NB4 (cell line): Measurements from ENCODE around the gene NPHS2.

Experiments
- DNase-seq: peaks from one replicate; pipeline ENCODE4 v3.0.0; 2010; ENCODE audit warnings: low read depth
- H3K4me3 ChIP-seq: one replicate; pipeline ENCODE4 v1.5.1; 2011; ENCODE audit warnings: mild to moderate bottlenecking, low read depth, low read length, moderate library complexity
- CTCF ChIP-seq: IDR thresholded peaks from one replicate; pipeline ENCODE4 v1.5.1; 2012; ENCODE audit warnings: low read depth, low read length
- MAX ChIP-seq: IDR thresholded peaks from 2 replicates; pipeline ENCODE4 v1.6.1; 2011; ENCODE audit warnings: low read depth, low read length
- MYC ChIP-seq: IDR thresholded peaks from 2 replicates; pipeline ENCODE4 v1.6.1; 2011; ENCODE audit warnings: low read depth, low read length
- POLR2A ChIP-seq: IDR thresholded peaks from 2 replicates; pipeline ENCODE4 v1.6.1; 2011; ENCODE audit warnings: mild to moderate bottlenecking; ENCODE audit not compliant: insufficient read length; ENCODE audit errors: extremely low read depth

NPHS2 gene

GRCh38 chr1:179586107-179586823, 10.5 kb upstream of the NPHS2 start:
- TF ChIP-seq POLR2A (no peak), MAX (no peak), MYC (no peak), CTCF (no peak)
- H3K4me3 ChIP-seq: no peak overlapping the region
- no peak for DNase-seq

- DNase-seq: no peak
- TF ChIP-seq MYC: no peak
- no peak for TF ChIP-seq CTCF
- TF ChIP-seq POLR2A: no peak
- no peak for TF ChIP-seq MAX
These were observed 8.1 kb upstream of the NPHS2 start for GRCh38 chr1:179583771-179584320.

GRCh38 chr1:179576509-179576908, 761 bp upstream of the NPHS2 start:
- no peak for TF ChIP-seq CTCF
- TF ChIP-seq MYC: no peak
- TF ChIP-seq MAX: no peak
- TF ChIP-seq POLR2A: no peak
- DNase-seq: no peak
- no peak overlapping the region for H3K4me3 ChIP-seq

More at GRCh38 chr1:179583771-179584320, 8.1 kb upstream of the NPHS2 start:
- H3K4me3 ChIP-seq: no peak overlapping the region

GRCh38 chr1:179558078-179558477, 17.7 kb downstream of the NPHS2 start:
- no peak for DNase-seq
- TF ChIP-seq POLR2A (no peak), CTCF (no peak), MAX (no peak), MYC (no peak)
- H3K4me3 ChIP-seq: no peak overlapping the region

- TF ChIP-seq POLR2A (no peak), MAX (no peak), CTCF (no peak), MYC (no peak)
- DNase-seq: no peak
- no peak overlapping the region for H3K4me3 ChIP-seq
These were observed 21.3 kb downstream of the NPHS2 start for GRCh38 chr1:179554427-179554826.
